WTC11 (cell line): Measurements from ENCODE around the gene ZNF20. TPM values are rescaled to one million over a fixed set of nuclear protein-coding genes. Genes with fewer than 3 reads are reported as not detected.

Experiments used
- ATAC-seq: fragments of 200-7000 bp; cut with Tn5 transposase; 2 replicates; pipeline ENCODE4 v1.10.0; 2021; ENCODE audit warnings: mild to moderate bottlenecking, moderate library complexity
- CTCF ChIA-PET: fragments of 300-600 bp; sonication (Branson Sonifier 250); formaldehyde crosslinking; loops from one replicate; lab custom pipeline; 2021; ENCODE audit warnings: antibody characterized with exemption; lab: Charles Lee
- POLR2A ChIA-PET: fragments of 350-600 bp; sonication (Branson Sonifier 250); formaldehyde crosslinking; loops from one replicate; lab custom pipeline; 2021; ENCODE audit warnings: antibody characterized with exemption; lab: Charles Lee
- DNase-seq: peaks from one replicate; pipeline ENCODE4 v3.0.0; 2021; ENCODE audit warnings: low spot score
- H3K27ac Mint-ChIP-seq: 2 replicates; pipeline ENCODE4 v1.8.0; 2021; ENCODE audit warnings: mixed read lengths
- H3K27me3 Mint-ChIP-seq: 2 replicates; pipeline ENCODE4 v1.8.0; 2021; ENCODE audit warnings: low read depth, mild to moderate bottlenecking, moderate library complexity, mixed read lengths
- H3K36me3 Mint-ChIP-seq: 2 replicates; pipeline ENCODE4 v1.8.0; 2021; ENCODE audit warnings: mixed read lengths
- H3K4me1 Mint-ChIP-seq: 2 replicates; pipeline ENCODE4 v1.8.0; 2022; ENCODE audit warnings: mixed read lengths
- H3K4me3 Mint-ChIP-seq: 2 replicates; pipeline ENCODE4 v1.8.0; 2021; ENCODE audit warnings: mild to moderate bottlenecking, moderate library complexity, mixed read lengths
- H3K9me3 Mint-ChIP-seq: 2 replicates; pipeline ENCODE4 v1.8.0; 2021; ENCODE audit warnings: mixed read lengths
- AR ChIP-seq: fragments of 250-450 bp; sonication (Bioruptor Pico); IDR thresholded peaks from 2 replicates; pipeline ENCODE4 v1.9.0; 2021; ENCODE audit warnings: mild to moderate bottlenecking
- ATF2 ChIP-seq: sonication (generic); formaldehyde crosslinking; IDR thresholded peaks from 2 replicates; pipeline ENCODE4 v1.8.1; 2022; ENCODE audit warnings: low read depth, missing genetic modification reagents, borderline replicate concordance
- CDX4 ChIP-seq: fragments of 250-450 bp; sonication (Bioruptor Pico); IDR thresholded peaks from 2 replicates; pipeline ENCODE4 v1.9.0; 2021; ENCODE audit warnings: moderate library complexity, mild to moderate bottlenecking, inconsistent platforms, borderline replicate concordance
- CREM ChIP-seq: sonication (generic); formaldehyde crosslinking; IDR thresholded peaks from 2 replicates; pipeline ENCODE4 v1.8.1; 2022; ENCODE audit warnings: mild to moderate bottlenecking, missing genetic modification reagents, moderate library complexity
- ELF4 ChIP-seq: sonication (generic); formaldehyde crosslinking; IDR thresholded peaks from 2 replicates; pipeline ENCODE4 v1.8.1; 2022; ENCODE audit warnings: low read depth, mild to moderate bottlenecking, moderate library complexity, missing genetic modification reagents
- FOXP1 ChIP-seq: sonication (generic); formaldehyde crosslinking; IDR thresholded peaks from 2 replicates; pipeline ENCODE4 v1.8.0; 2022; ENCODE audit warnings: missing genetic modification reagents, mild to moderate bottlenecking, moderate library complexity, borderline replicate concordance
- GABPB1 ChIP-seq: sonication (generic); formaldehyde crosslinking; IDR thresholded peaks from 2 replicates; pipeline ENCODE4 v1.8.1; 2023; ENCODE audit warnings: mild to moderate bottlenecking, missing genetic modification reagents
- JUN ChIP-seq: sonication (generic); formaldehyde crosslinking; IDR thresholded peaks from 2 replicates; pipeline ENCODE4 v1.8.0; 2023; ENCODE audit warnings: mild to moderate bottlenecking, missing genetic modification reagents
- MAX ChIP-seq: sonication (generic); formaldehyde crosslinking; IDR thresholded peaks from 2 replicates; pipeline ENCODE4 v1.8.0; 2022; ENCODE audit warnings: mild to moderate bottlenecking, missing genetic modification reagents
- MLX ChIP-seq: sonication (generic); formaldehyde crosslinking; IDR thresholded peaks from 2 replicates; pipeline ENCODE4 v1.8.1; 2023; ENCODE audit warnings: mild to moderate bottlenecking, missing genetic modification reagents, moderate library complexity
- MXD4 ChIP-seq: fragments of 250-450 bp; sonication (Bioruptor Pico); IDR thresholded peaks from 2 replicates; pipeline ENCODE4 v1.8.0; 2021; ENCODE audit warnings: mild to moderate bottlenecking, moderate library complexity, borderline replicate concordance
- NR1H2 ChIP-seq: sonication (generic); formaldehyde crosslinking; IDR thresholded peaks from 2 replicates; pipeline ENCODE4 v1.9.0; 2021; ENCODE audit warnings: mild to moderate bottlenecking, moderate library complexity, missing genetic modification reagents
- NR2C2 ChIP-seq: sonication (generic); formaldehyde crosslinking; IDR thresholded peaks from 2 replicates; pipeline ENCODE4 v1.8.0; 2022; ENCODE audit warnings: mild to moderate bottlenecking, missing genetic modification reagents
- PRRX2 ChIP-seq: fragments of 250-450 bp; sonication (Bioruptor Pico); IDR thresholded peaks from 2 replicates; pipeline ENCODE4 v1.8.0; 2021; ENCODE audit warnings: mild to moderate bottlenecking
- SMAD3 ChIP-seq: sonication (generic); formaldehyde crosslinking; IDR thresholded peaks from 2 replicates; pipeline ENCODE4 v1.8.0; 2022; ENCODE audit warnings: missing genetic modification reagents, mild to moderate bottlenecking, borderline replicate concordance
- SOX15 ChIP-seq: fragments of 250-450 bp; sonication (Bioruptor Pico); IDR thresholded peaks from 2 replicates; pipeline ENCODE4 v1.9.0; 2021; ENCODE audit warnings: mild to moderate bottlenecking
- TP53 ChIP-seq: sonication (generic); formaldehyde crosslinking; IDR thresholded peaks from 2 replicates; pipeline ENCODE4 v1.8.1; 2023; ENCODE audit warnings: mild to moderate bottlenecking, missing genetic modification reagents
- ZBTB21 ChIP-seq: sonication (generic); formaldehyde crosslinking; IDR thresholded peaks from 2 replicates; pipeline ENCODE4 v1.8.1; 2023; ENCODE audit warnings: mild to moderate bottlenecking, missing genetic modification reagents, borderline replicate concordance
- ZNF121 ChIP-seq: sonication (generic); formaldehyde crosslinking; IDR thresholded peaks from 2 replicates; pipeline ENCODE4 v1.8.0; 2023; ENCODE audit warnings: missing genetic modification reagents
- ZNF232 ChIP-seq: sonication (generic); formaldehyde crosslinking; IDR thresholded peaks from 2 replicates; pipeline ENCODE4 v1.8.0; 2022; ENCODE audit warnings: mild to moderate bottlenecking, missing genetic modification reagents
- ZNF425 ChIP-seq: fragments of 250-450 bp; sonication (Bioruptor Pico); conservative IDR thresholded peaks from 2 replicates; pipeline ENCODE4 v1.9.0; 2021; ENCODE audit warnings: mild to moderate bottlenecking
- ZNF532 ChIP-seq: fragments of 250-450 bp; sonication (Bioruptor Pico); IDR thresholded peaks from 2 replicates; pipeline ENCODE4 v1.9.0; 2021; ENCODE audit warnings: mild to moderate bottlenecking, borderline replicate concordance
- total RNA-seq: library from RNA; stranded (reverse); gene quantifications from 3 replicates; pipeline ENCODE4 v1.2.3, GENCODE V29; 2021

Gene ZNF20
- total RNA-seq, 1 experiment from 2014 or later = 7.8 TPM

GRCh38 chr19:12163826-12164225 lies 23.7 kb upstream of the ZNF20 start (continued):
- no peak for TF ChIP-seq MXD4 (CRISPR knock-in tag)
- TF ChIP-seq ZBTB21 (CRISPR knock-in tag) = no peak
- TF ChIP-seq JUN (CRISPR knock-in tag) = no peak
- TF ChIP-seq SMAD3 (CRISPR knock-in tag) = no peak

GRCh38 chr19:12162882-12163806 lies 23.0 kb upstream of the ZNF20 start, which contains the start of gene ZNF136:
TSS of gene ZNF136 (plus strand) at chr19:12163096. CDS start at chr19:12163204, 108 bp downstream.
- no peaks in the 10 kb centered on the region for H3K9me3 Mint-ChIP-seq
- DNase-seq = peak; percentile 96
- peaks cover 8% of the 10 kb centered on the region for H3K4me1 Mint-ChIP-seq
- peak; percentile 96 for ATAC-seq
- H3K36me3 Mint-ChIP-seq = no peaks in the 10 kb centered on the region
- peak within 1 kb of the TSS; percentile 97 for H3K27ac Mint-ChIP-seq
- CTCF ChIA-PET = interaction anchor here (0.7 to 2.9 kb wide), 12 partner anchors 10 to 523 kb away, joined by 3 to 16 read pairs (median 5); partner anchors contain the start of genes ZNF20, ZNF563 and ZNF763
- POLR2A ChIA-PET = interaction anchor here (0.6 to 1.3 kb wide), 8 partner anchors 10 to 471 kb away, joined by 3 to 7 read pairs (median 3); partner anchors contain the start of genes ZNF20, ZNF44, ZNF442 and ZNF878
- peaks cover 5% of the 10 kb centered on the region for H3K27me3 Mint-ChIP-seq
- H3K4me3 Mint-ChIP-seq = peak within 1 kb of the TSS; percentile 94
- TF ChIP-seq CREM (CRISPR knock-in tag) (no peak), GABPB1 (CRISPR knock-in tag) (peak; percentile 31; the same call in 1 of the 2 replicates), ZNF425 (CRISPR knock-in tag) (no peak), FOXP1 (peak; percentile 47; the same call in 1 of the 2 replicates), MAX (CRISPR knock-in tag) (peak; percentile 46), AR (CRISPR knock-in tag) (no peak), ZNF532 (CRISPR knock-in tag) (no peak), SOX15 (CRISPR knock-in tag) (no peak), ATF2 (no peak), ZNF232 (CRISPR knock-in tag) (no peak), ZNF121 (CRISPR knock-in tag) (no peak), CDX4 (CRISPR knock-in tag) (no peak), PRRX2 (CRISPR knock-in tag) (no peak), TP53 (CRISPR knock-in tag) (no peak), MLX (CRISPR knock-in tag) (no peak), ELF4 (no peak), NR1H2 (CRISPR knock-in tag) (no peak), NR2C2 (CRISPR knock-in tag) (no peak)
